Skeletal muscle tissue (tissue), 2 donors: ENCODE results near the gene GIPC3. TPM values are rescaled to one million over a fixed set of nuclear protein-coding genes. Genes with fewer than 3 reads are reported as not detected.

Source experiments
- small RNA-seq: library from RNA; depleted of rRNA; stranded (forward); fragments of <200 nt; gene quantifications from one replicate; pipeline ENCODE3, GENCODE V24; 2014
- total RNA-seq: library from RNA; depleted of rRNA; stranded (reverse); fragments of >200 nt; gene quantifications from one replicate; pipeline ENCODE4 v1.2.3, GENCODE V29; 2014

GIPC3 gene
- total RNA-seq, 1 donor from 2014 or later, result not detected

Small RNA genes within 50 kb of the gene (small RNA-seq; reads per million reads assigned to genes)
- gene AC005786.1, result not detected

Other genes starting within 250 kb of the GIPC3 start
- gene NFIC, start 218.9 kb upstream of the GIPC3 start, total RNA-seq, result 8.4 TPM
- not detected for gene SMIM24, start 105.0 kb upstream of the GIPC3 start, total RNA-seq
- not detected for gene SMIM44, start 102.0 kb upstream of the GIPC3 start, total RNA-seq
- gene DOHH, start 84.8 kb upstream of the GIPC3 start, total RNA-seq, result 9.4 TPM
- 14.6 TPM for gene FZR1, start 79.2 kb upstream of the GIPC3 start, total RNA-seq
- gene TEKTIP1, start 46.3 kb upstream of the GIPC3 start, total RNA-seq, result not detected
- 18.8 TPM for gene MFSD12, start 27.9 kb upstream of the GIPC3 start, total RNA-seq
- gene HMG20B, start 12.5 kb upstream of the GIPC3 start, total RNA-seq, result 28.7 TPM
- under 0.01 TPM for gene TBXA2R, start 21.4 kb downstream of the GIPC3 start, total RNA-seq
- gene CACTIN, start 41.3 kb downstream of the GIPC3 start, total RNA-seq, result 12.5 TPM
- gene PIP5K1C, start 115.0 kb downstream of the GIPC3 start, total RNA-seq, result 6.3 TPM
- gene TJP3, start 122.9 kb downstream of the GIPC3 start, total RNA-seq, result not detected
- gene APBA3, start 176.2 kb downstream of the GIPC3 start, total RNA-seq, result 9.4 TPM
- 34.4 TPM for gene MRPL54, start 177.2 kb downstream of the GIPC3 start, total RNA-seq
- not detected for gene RAX2, start 186.8 kb downstream of the GIPC3 start, total RNA-seq
- gene MATK, start 200.9 kb downstream of the GIPC3 start, total RNA-seq, result 0.52 TPM